HCT116 (cell line): ENCODE measurements around the gene BZW2. TPM values are rescaled to one million over a fixed set of nuclear protein-coding genes. Genes with fewer than 3 reads are reported as not detected.

Experiments
- ATAC-seq: fragments of 200-7000 bp; cut with Tn5 transposase; 2 replicates; pipeline ENCODE4 v1.9.1; 2020; ENCODE audit warnings: mild to moderate bottlenecking, moderate library complexity
- BruUV-seq: library from RNA; stranded (reverse); fragments of 400-500 nt; replicated peaks from 2 replicates; lab custom pipeline; 2021; lab: Mats Ljungman, UMichigan
- CTCF ChIA-PET: fragments of 300-600 bp; sonication (Branson Sonifier 250); formaldehyde crosslinking; loops from one replicate; lab custom pipeline; 2021; ENCODE audit warnings: antibody characterized with exemption; lab: Charles Lee
- POLR2A ChIA-PET: fragments of 300-600, 350-600 bp; sonication (Branson Sonifier 250); formaldehyde crosslinking; loops from one replicate; lab custom pipeline; 2021; ENCODE audit warnings: antibody characterized with exemption; lab: Charles Lee
- RAD21 ChIA-PET, 2 experiments: fragments of 300-600 bp; sonication (Branson Sonifier 250); formaldehyde crosslinking; loops; one replicate each; lab custom pipeline; 2023; ENCODE audit warnings: low total read pairs in 2 of 2; ENCODE audit not compliant: uncharacterized antibody in 2 of 2, unreplicated experiment in 2 of 2, low non-redundant PET in 1 of 2; lab: Charles Lee
- DNase-seq: peaks from one replicate; pipeline ENCODE4 v3.0.0-alpha.2; 2010; ENCODE audit warnings: low read depth, low spot score
- H2AFZ ChIP-seq: fragments of 200-600 bp; shearing (Covaris generic), sonication (generic); 2 replicates; pipeline ENCODE4 v1.6.1; 2017; ENCODE audit warnings: low read depth, mixed run types, mixed read lengths, antibody characterized with exemption, low read length; ENCODE audit not compliant: poor library complexity, severe bottlenecking
- H3K27ac ChIP-seq: 2 replicates; pipeline ENCODE4 v1.5.1; 2012; ENCODE audit warnings: low read depth, low read length
- H3K27me3 ChIP-seq: fragments of 200-600 bp; sonication (generic); 2 replicates; pipeline ENCODE4 v1.6.1; 2016; ENCODE audit warnings: mixed run types, low read length, mixed read lengths; ENCODE audit not compliant: insufficient read depth
- H3K36me3 ChIP-seq, 2 experiments: fragments of 200-500 bp in 1 of 2; fragments of 200-600 bp in 1 of 2; sonication (Bioruptor generic) in 1 of 2; sonication (generic) in 1 of 2; 2 replicates each; pipeline versions ENCODE4 v1.5.1 to v1.6.1; 2014 to 2016; ENCODE audit warnings: low read length in 2 of 2, inconsistent platforms in 1 of 2, mixed read lengths in 1 of 2, mixed run types in 1 of 2; ENCODE audit not compliant: insufficient read depth in 2 of 2, control insufficient read depth in 1 of 2
- H3K4me1 ChIP-seq, 2 experiments: fragments of 200-600 bp in 1 of 2; sonication (generic) in 1 of 2; 2 replicates each; pipeline versions ENCODE4 v1.5.1 to v1.6.1; 2012 to 2017; ENCODE audit warnings: low read length in 2 of 2, inconsistent platforms in 1 of 2, mild to moderate bottlenecking in 1 of 2, mixed read lengths in 1 of 2, mixed run types in 1 of 2, moderate library complexity in 1 of 2; ENCODE audit not compliant: insufficient read depth in 2 of 2, control insufficient read depth in 1 of 2
- H3K4me2 ChIP-seq: fragments of 200-600 bp; sonication (generic); 2 replicates; pipeline ENCODE4 v1.6.1; 2017; ENCODE audit warnings: mixed run types, low read length, mixed read lengths
- H3K4me3 ChIP-seq, 2 experiments: fragments of 200-600 bp in 1 of 2; sonication (generic) in 1 of 2; replicated peaks in 1 of 2; 2 replicates each; pipeline ENCODE4 v1.5.1; 2011 to 2016; ENCODE audit warnings: low read length in 2 of 2, control low read depth in 1 of 2, low read depth in 1 of 2, mild to moderate bottlenecking in 1 of 2, mixed read lengths in 1 of 2, mixed run types in 1 of 2
- H3K79me2 ChIP-seq: fragments of 200-600 bp; sonication (generic); 2 replicates; pipeline ENCODE4 v1.6.1; 2017; ENCODE audit warnings: mild to moderate bottlenecking, mixed run types, low read length, moderate library complexity, mixed read lengths; ENCODE audit not compliant: insufficient read depth
- H3K9ac ChIP-seq: fragments of 200-600 bp; sonication (generic); 2 replicates; pipeline ENCODE4 v1.6.1; 2016; ENCODE audit warnings: low read length, mixed read lengths
- H3K9me2 ChIP-seq: fragments of 200-600 bp; sonication (generic), shearing (Covaris generic); 2 replicates; pipeline ENCODE4 v1.6.1; 2017; ENCODE audit warnings: mixed run types, mild to moderate bottlenecking, moderate library complexity; ENCODE audit not compliant: insufficient read depth
- H3K9me3 ChIP-seq, 2 experiments: fragments of 200-500 bp in 1 of 2; fragments of 200-600 bp in 1 of 2; sonication (Bioruptor generic) in 1 of 2; sonication (generic) in 1 of 2; 2 replicates each; pipeline ENCODE4 v1.6.1; 2014 to 2017; ENCODE audit warnings: low read length in 2 of 2, mixed read lengths in 2 of 2, inconsistent platforms in 1 of 2, low read depth in 1 of 2, mild to moderate bottlenecking in 1 of 2, mixed run types in 1 of 2, moderate library complexity in 1 of 2; ENCODE audit not compliant: control insufficient read depth in 1 of 2, insufficient read depth in 1 of 2
- H4K20me1 ChIP-seq: fragments of 200-600 bp; sonication (generic), shearing (Covaris generic); 2 replicates; pipeline ENCODE4 v1.6.1; 2017; ENCODE audit warnings: mixed run types, mild to moderate bottlenecking, moderate library complexity; ENCODE audit not compliant: insufficient read depth
- POLR2A ChIP-seq: IDR thresholded peaks from 2 replicates; pipeline ENCODE4 v1.7.0; 2011; ENCODE audit warnings: borderline replicate concordance; ENCODE audit not compliant: insufficient read depth, insufficient read length; ENCODE audit errors: extremely low read depth
- intact Hi-C: fragments of 100-400 bp; cut with micrococcal nuclease; formaldehyde crosslinking; loops from 2 replicates; pipeline ENCODE4 v1.10.0; 2022
- total RNA-seq: library from RNA; stranded (reverse); gene quantifications from one replicate; pipeline ENCODE4 v1.2.1, GENCODE V29; 2021; ENCODE audit not compliant: unreplicated experiment
- TF ChIP-seq, protein P1 (sequence below): IDR thresholded peaks from 2 replicates; pipeline ENCODE4 v1.6.1; 2011; ENCODE audit warnings: mild to moderate bottlenecking, low read length, moderate library complexity; ENCODE audit not compliant: insufficient replicate concordance; ENCODE audit errors: extremely low read depth
- TF ChIP-seq, protein P2 (sequence below): IDR thresholded peaks from 2 replicates; pipeline ENCODE4 v1.6.1; 2012; ENCODE audit warnings: low read depth

Gene BZW2
- total RNA-seq, 1 experiment from 2014 or later: 119 TPM

DNA sequence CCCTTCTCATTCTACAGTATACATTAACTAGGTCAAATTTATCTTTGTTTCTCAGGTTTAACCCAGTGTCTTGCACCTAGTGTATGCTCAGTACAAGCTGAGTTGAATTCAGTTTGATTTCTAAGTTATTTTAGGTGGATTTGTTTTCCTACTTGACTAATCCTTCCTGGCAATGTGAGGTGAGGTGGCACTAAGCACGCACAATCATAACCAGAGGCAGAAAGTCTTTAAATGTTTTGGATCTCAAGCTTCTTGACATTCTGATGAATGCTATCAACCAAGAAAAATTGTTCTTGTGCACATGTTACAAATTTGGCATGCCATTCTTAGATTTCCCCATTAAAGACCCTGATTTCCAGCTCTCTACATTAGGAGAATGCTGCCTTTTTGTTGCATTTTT is 3.2 kb downstream of the BZW2 start:
- 0 out of 4 replicates have a peak, but pooled peaks cover 0 to 5% of the 10 kb centered on the region in 2 experiments for H3K36me3 ChIP-seq
- no peaks in the 10 kb centered on the region for H3K9me2 ChIP-seq
- CTCF ChIA-PET: no interaction called here
- intact Hi-C loops: loop anchor here (5.0 kb wide), 1 partner anchor 103 kb away; the partner anchor contains the start of gene TSPAN13
- H3K4me1 ChIP-seq: peaks cover 30% of the 10 kb centered on the region in 2 experiments; a peak in 3 of 4 replicates
- BruUV-seq: no TSS peak
- no peak overlapping the region for H3K27ac ChIP-seq
- H3K9me3 ChIP-seq: no peaks in the 10 kb centered on the region
- RAD21 ChIA-PET: no interaction called here
- no peak overlapping the region for H3K4me2 ChIP-seq
- H3K4me3 ChIP-seq: no peak overlapping the region
- peaks cover 90% of the 10 kb centered on the region for H3K79me2 ChIP-seq
- POLR2A ChIA-PET: no interaction called here
- H2AFZ ChIP-seq: no peak overlapping the region
- no peak for DNase-seq
- H4K20me1 ChIP-seq: peaks cover 6% of the 10 kb centered on the region; the same call in 1 of the 2 replicates
- H3K27me3 ChIP-seq: no peaks in the 10 kb centered on the region
- no peak overlapping the region for H3K9ac ChIP-seq
- ATAC-seq: no peak
- TF ChIP-seq, protein P1, sequence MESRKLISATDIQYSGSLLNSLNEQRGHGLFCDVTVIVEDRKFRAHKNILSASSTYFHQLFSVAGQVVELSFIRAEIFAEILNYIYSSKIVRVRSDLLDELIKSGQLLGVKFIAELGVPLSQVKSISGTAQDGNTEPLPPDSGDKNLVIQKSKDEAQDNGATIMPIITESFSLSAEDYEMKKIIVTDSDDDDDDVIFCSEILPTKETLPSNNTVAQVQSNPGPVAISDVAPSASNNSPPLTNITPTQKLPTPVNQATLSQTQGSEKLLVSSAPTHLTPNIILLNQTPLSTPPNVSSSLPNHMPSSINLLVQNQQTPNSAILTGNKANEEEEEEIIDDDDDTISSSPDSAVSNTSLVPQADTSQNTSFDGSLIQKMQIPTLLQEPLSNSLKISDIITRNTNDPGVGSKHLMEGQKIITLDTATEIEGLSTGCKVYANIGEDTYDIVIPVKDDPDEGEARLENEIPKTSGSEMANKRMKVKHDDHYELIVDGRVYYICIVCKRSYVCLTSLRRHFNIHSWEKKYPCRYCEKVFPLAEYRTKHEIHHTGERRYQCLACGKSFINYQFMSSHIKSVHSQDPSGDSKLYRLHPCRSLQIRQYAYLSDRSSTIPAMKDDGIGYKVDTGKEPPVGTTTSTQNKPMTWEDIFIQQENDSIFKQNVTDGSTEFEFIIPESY: no peak
- TF ChIP-seq, protein P2, sequence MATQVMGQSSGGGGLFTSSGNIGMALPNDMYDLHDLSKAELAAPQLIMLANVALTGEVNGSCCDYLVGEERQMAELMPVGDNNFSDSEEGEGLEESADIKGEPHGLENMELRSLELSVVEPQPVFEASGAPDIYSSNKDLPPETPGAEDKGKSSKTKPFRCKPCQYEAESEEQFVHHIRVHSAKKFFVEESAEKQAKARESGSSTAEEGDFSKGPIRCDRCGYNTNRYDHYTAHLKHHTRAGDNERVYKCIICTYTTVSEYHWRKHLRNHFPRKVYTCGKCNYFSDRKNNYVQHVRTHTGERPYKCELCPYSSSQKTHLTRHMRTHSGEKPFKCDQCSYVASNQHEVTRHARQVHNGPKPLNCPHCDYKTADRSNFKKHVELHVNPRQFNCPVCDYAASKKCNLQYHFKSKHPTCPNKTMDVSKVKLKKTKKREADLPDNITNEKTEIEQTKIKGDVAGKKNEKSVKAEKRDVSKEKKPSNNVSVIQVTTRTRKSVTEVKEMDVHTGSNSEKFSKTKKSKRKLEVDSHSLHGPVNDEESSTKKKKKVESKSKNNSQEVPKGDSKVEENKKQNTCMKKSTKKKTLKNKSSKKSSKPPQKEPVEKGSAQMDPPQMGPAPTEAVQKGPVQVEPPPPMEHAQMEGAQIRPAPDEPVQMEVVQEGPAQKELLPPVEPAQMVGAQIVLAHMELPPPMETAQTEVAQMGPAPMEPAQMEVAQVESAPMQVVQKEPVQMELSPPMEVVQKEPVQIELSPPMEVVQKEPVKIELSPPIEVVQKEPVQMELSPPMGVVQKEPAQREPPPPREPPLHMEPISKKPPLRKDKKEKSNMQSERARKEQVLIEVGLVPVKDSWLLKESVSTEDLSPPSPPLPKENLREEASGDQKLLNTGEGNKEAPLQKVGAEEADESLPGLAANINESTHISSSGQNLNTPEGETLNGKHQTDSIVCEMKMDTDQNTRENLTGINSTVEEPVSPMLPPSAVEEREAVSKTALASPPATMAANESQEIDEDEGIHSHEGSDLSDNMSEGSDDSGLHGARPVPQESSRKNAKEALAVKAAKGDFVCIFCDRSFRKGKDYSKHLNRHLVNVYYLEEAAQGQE: no peak
- TF ChIP-seq POLR2A: no peak
